K562 (cell line): ENCODE results near the gene LPIN2. TPM values are rescaled to one million over a fixed set of nuclear protein-coding genes. Genes with fewer than 3 reads are reported as not detected.
A peak's percentile ranks its signal among the peaks of the same experiment; 100 is the strongest.

Experiments used
- BCL6 ChIP-seq: fragments of 250-450 bp; sonication (Bioruptor Pico); IDR thresholded peaks from 2 replicates; pipeline ENCODE4 v1.4.0; 2020
- DPF2 ChIP-seq: fragments of 450-650 bp; IDR thresholded peaks from 2 replicates; pipeline ENCODE4 v1.6.1; 2016
- EP400 ChIP-seq: fragments of 450-650 bp; IDR thresholded peaks from 2 replicates; pipeline ENCODE4 v1.6.1; 2017; ENCODE audit warnings: antibody characterized with exemption, mild to moderate bottlenecking, moderate library complexity
- GATA2 ChIP-seq: sonication (generic); formaldehyde crosslinking; IDR thresholded peaks from 2 replicates; pipeline ENCODE4 v1.4.0; 2020; ENCODE audit warnings: mild to moderate bottlenecking, missing genetic modification reagents
- KDM1A ChIP-seq, 2 experiments: fragments of 450-650 bp; IDR thresholded peaks; 2 replicates each; pipeline ENCODE4 v1.6.1; 2016; ENCODE audit warnings: mild to moderate bottlenecking in 2 of 2
- MBD1 ChIP-seq: fragments of 250-450 bp; sonication (Bioruptor Pico); IDR thresholded peaks from 2 replicates; pipeline ENCODE4 v1.8.0; 2022; ENCODE audit warnings: inconsistent platforms
- PKNOX1 ChIP-seq: fragments of 450-650 bp; IDR thresholded peaks from 2 replicates; pipeline ENCODE4 v1.6.1; 2016
- POU5F1 ChIP-seq: fragments of 150-350 bp; IDR thresholded peaks from 2 replicates; pipeline ENCODE4 v1.6.1; 2014; ENCODE audit warnings: borderline replicate concordance, low read length, low read depth, mild to moderate bottlenecking; ENCODE audit not compliant: partially characterized antibody
- SMC3 ChIP-seq: conservative IDR thresholded peaks from 2 replicates; pipeline ENCODE4 v1.6.1; 2011; ENCODE audit warnings: low read depth, low read length, improper control_type of control experiment; ENCODE audit not compliant: insufficient read depth
- TAF7 ChIP-seq: fragments of 450-650 bp; IDR thresholded peaks from 2 replicates; pipeline ENCODE4 v1.6.1; 2016; ENCODE audit warnings: missing genetic modification characterization, missing compliant biosample characterization
- UBTF ChIP-seq, 2 experiments: IDR thresholded peaks; 2 replicates each; pipeline ENCODE4 v1.6.1; 2012; ENCODE audit warnings: improper control_type of control experiment in 2 of 2, low read depth in 2 of 2, low read length in 2 of 2, borderline replicate concordance in 1 of 2
- XRCC3 ChIP-seq: fragments of 450-650 bp; IDR thresholded peaks from 2 replicates; pipeline ENCODE4 v1.6.1; 2017; ENCODE audit warnings: mild to moderate bottlenecking, moderate library complexity
- ZBTB2 ChIP-seq: fragments of 450-650 bp; IDR thresholded peaks from 2 replicates; pipeline ENCODE4 v1.6.1; 2016; ENCODE audit warnings: antibody characterized with exemption
- ZNF277 ChIP-seq: fragments of 250-450 bp; sonication (Bioruptor Pico); IDR thresholded peaks from 2 replicates; pipeline ENCODE4 v1.8.0; 2022; ENCODE audit warnings: inconsistent platforms, mild to moderate bottlenecking, moderate library complexity, borderline replicate concordance
- ZNF449 ChIP-seq: fragments of 250-450 bp; sonication (Bioruptor Pico); IDR thresholded peaks from 2 replicates; pipeline ENCODE4 v1.8.0; 2022; ENCODE audit warnings: moderate library complexity, mild to moderate bottlenecking, inconsistent platforms
- ZNF655 ChIP-seq: fragments of 250-450 bp; sonication (Bioruptor Pico); IDR thresholded peaks from 2 replicates; pipeline ENCODE4 v1.5.0; 2021
- polyA plus RNA-seq, 8 experiments: library from polyadenylated mRNA; depleted of rRNA in 4 of 8; stranded (reverse) in 5 of 8; unstranded in 3 of 8; fragments of >200 nt; fragmentation: Nextera tagmentation in 2 of 8; fragmentation: Illumina TruSeq in 1 of 8; extraction: Ambion mirVana in 2 of 8; extraction: Trizol in 1 of 8; gene quantifications; 2 replicates each; pipeline versions ENCODE4 v1.2.1 to v1.2.3, GENCODE V29; 2011 to 2014; ENCODE audit warnings: inconsistent platforms in 1 of 8, missing spikeins in 1 of 8
- total RNA-seq, 7 experiments: library from RNA; depleted of rRNA in 6 of 7; stranded (reverse); fragments of >200 nt in 6 of 7; fragmentation: Illumina TruSeq in 2 of 7; extraction: Trizol in 2 of 7; gene quantifications; 2 replicates each; pipeline versions ENCODE4 v1.2.1 to v1.2.3, GENCODE V29; 2011 to 2021; ENCODE audit warnings: low replicate concordance in 1 of 7

The LPIN2 gene
- total and polyA plus RNA-seq, 9 of the 15 experiments (the other 6 are each of a cell fraction or from before 2014, with no cell fraction given), result 5.2 to 34.8 (median 24.6) TPM

GRCh38 chr18:3013024-3013804 is at the start of gene LPIN2 (continued):
- no peak for TF ChIP-seq ZNF655
- TF ChIP-seq BCL6, result no peak
- TF ChIP-seq UBTF (IDR thresholded peaks at IDR 0.05; ENCODE audit: borderline replicate concordance in 1 of 2, low read depth in 2 of 2, low read length in 2 of 2), result peak in 1 of 2 experiments; percentile 95; a peak in 2 of 4 replicates
- no peak for TF ChIP-seq POU5F1
- TF ChIP-seq ZBTB2, result no peak
- TF ChIP-seq TAF7 (tag), result no peak
- no peak for TF ChIP-seq ZNF277 (CRISPR knock-in tag)
- TF ChIP-seq EP400, result no peak; the same call in 1 of the 2 replicates
- no peak for TF ChIP-seq KDM1A (IDR thresholded peaks at IDR 0.05)
- TF ChIP-seq XRCC3, result no peak
- TF ChIP-seq DPF2, result no peak; the same call in 1 of the 2 replicates
- no peak for TF ChIP-seq GATA2 (CRISPR knock-in tag)
- TF ChIP-seq PKNOX1, result no peak
- no peak for TF ChIP-seq MBD1
- TF ChIP-seq ZNF449 (CRISPR knock-in tag), result 0 out of 2 replicates have a peak, but pooled peaks have one; percentile 26
- no peak for TF ChIP-seq SMC3
